Natural killer cell (primary cell): ENCODE results near the gene PHACTR4. TPM values are rescaled to one million over a fixed set of nuclear protein-coding genes. Genes with fewer than 3 reads are reported as not detected.
"Not testable (repeated sequence)": the region's sequence is repeated elsewhere in the genome, so short reads cannot be mapped to it uniquely, and the experiment has no call there.

Experiments
- ATAC-seq, 3 donors: fragments of 150-1000 bp in 2 of 3; fragments of 200-7000 bp in 1 of 3; cut with Tn5 transposase; 1 replicate in 1 of 3; 2 replicates in 2 of 3; pipeline ENCODE4 v1.10.0; 2021; ENCODE audit warnings: mild to moderate bottlenecking in 2 of 3, moderate library complexity in 2 of 3
- DNase-seq, 2 donors: peaks; one replicate each; pipeline versions ENCODE4 v3.0.0 to v3.0.0-alpha.2; 2013 to 2021; ENCODE audit warnings: mixed read lengths in 1 of 2
- H3K27ac ChIP-seq: one replicate; pipeline ENCODE4 v1.5.1; 2013; ENCODE audit warnings: mild to moderate bottlenecking, low read length
- H3K27me3 ChIP-seq: one replicate; pipeline ENCODE4 v1.6.1; 2013; ENCODE audit warnings: low read length; ENCODE audit not compliant: control insufficient read depth, insufficient read depth
- H3K36me3 ChIP-seq: one replicate; pipeline ENCODE4 v1.6.1; 2013; ENCODE audit warnings: low read length; ENCODE audit not compliant: control insufficient read depth, insufficient read depth
- H3K4me1 ChIP-seq: one replicate; pipeline ENCODE4 v1.6.1; 2013; ENCODE audit warnings: low read length; ENCODE audit not compliant: control insufficient read depth, insufficient read depth
- H3K4me3 ChIP-seq: one replicate; pipeline ENCODE4 v1.5.1; 2013; ENCODE audit warnings: low read length
- H3K9me3 ChIP-seq: one replicate; pipeline ENCODE4 v1.6.1; 2013; ENCODE audit warnings: low read length; ENCODE audit not compliant: control insufficient read depth, insufficient read depth
- H3K27ac Mint-ChIP-seq, 2 donors: one replicate each; pipeline ENCODE4 v1.8.0; 2022; ENCODE audit warnings: mild to moderate bottlenecking in 2 of 2, mixed read lengths in 2 of 2, moderate library complexity in 1 of 2
- H3K27me3 Mint-ChIP-seq, 2 donors: one replicate each; pipeline ENCODE4 v1.8.0; 2022; ENCODE audit warnings: low read depth in 2 of 2, mixed read lengths in 2 of 2
- H3K36me3 Mint-ChIP-seq: one replicate; pipeline ENCODE4 v1.8.0; 2022; ENCODE audit warnings: mixed read lengths
- H3K4me1 Mint-ChIP-seq, 2 donors: one replicate each; pipeline ENCODE4 v1.8.0; 2022; ENCODE audit warnings: mixed read lengths in 2 of 2
- H3K4me3 Mint-ChIP-seq: one replicate; pipeline ENCODE4 v1.8.0; 2022; ENCODE audit warnings: mild to moderate bottlenecking, moderate library complexity, mixed read lengths
- H3K9me3 Mint-ChIP-seq, 2 donors: one replicate each; pipeline ENCODE4 v1.8.0; 2022; ENCODE audit warnings: mixed read lengths in 2 of 2
- WGBS: methylation state at CpG from one replicate; pipeline ENCODE4 v1.1.7; 2013; ENCODE audit warnings: missing lambda C conversion rate; ENCODE audit not compliant: insufficient coverage; 5-methylcytosine and 5-hydroxymethylcytosine counted together
- intact Hi-C: fragments of 100-400 bp; cut with micrococcal nuclease; formaldehyde crosslinking; loops from one replicate; pipeline ENCODE4 v1.14.2; 2022
- total RNA-seq, 4 donors: library from RNA; stranded (reverse); fragments of 120-200 nt in 1 of 4; gene quantifications; one replicate each; pipeline versions ENCODE4 v1.2.3 to v1.2.4, GENCODE V29; 2013 to 2022
- TF ChIP-seq, protein P1 (sequence below): fragments of 200-600 bp; IDR thresholded peaks from one replicate; pipeline ENCODE4 v1.8.0; 2022; ENCODE audit warnings: antibody characterized with exemption

Gene PHACTR4
- total RNA-seq, 3 donors from 2014 or later (not counting 1 experiment from before 2014, with no cell fraction given), result 35.2 to 50.9 (median 44.2) TPM

- Mint-ChIP-seq H3K27me3 (no peaks in the 10 kb centered on the region), H3K27ac (no peak overlapping the region), H3K4me3 (no peak overlapping the region), H3K9me3 (no peaks in the 10 kb centered on the region), H3K4me1 (peaks cover 9 to 10% of the 10 kb centered on the region in 2 donors), H3K36me3 (no peaks in the 10 kb centered on the region)
- intact Hi-C loops, result no loop called here
- peaks cover 23% of the 10 kb centered on the region for H3K36me3 ChIP-seq
- ATAC-seq, result no peak
- no peak overlapping the region for H3K4me3 ChIP-seq
- 100% methylated on average over 1 of the region's 2 CpGs for WGBS
- no peak for DNase-seq
- H3K9me3 ChIP-seq, result no peaks in the 10 kb centered on the region
- TF ChIP-seq, protein P1, sequence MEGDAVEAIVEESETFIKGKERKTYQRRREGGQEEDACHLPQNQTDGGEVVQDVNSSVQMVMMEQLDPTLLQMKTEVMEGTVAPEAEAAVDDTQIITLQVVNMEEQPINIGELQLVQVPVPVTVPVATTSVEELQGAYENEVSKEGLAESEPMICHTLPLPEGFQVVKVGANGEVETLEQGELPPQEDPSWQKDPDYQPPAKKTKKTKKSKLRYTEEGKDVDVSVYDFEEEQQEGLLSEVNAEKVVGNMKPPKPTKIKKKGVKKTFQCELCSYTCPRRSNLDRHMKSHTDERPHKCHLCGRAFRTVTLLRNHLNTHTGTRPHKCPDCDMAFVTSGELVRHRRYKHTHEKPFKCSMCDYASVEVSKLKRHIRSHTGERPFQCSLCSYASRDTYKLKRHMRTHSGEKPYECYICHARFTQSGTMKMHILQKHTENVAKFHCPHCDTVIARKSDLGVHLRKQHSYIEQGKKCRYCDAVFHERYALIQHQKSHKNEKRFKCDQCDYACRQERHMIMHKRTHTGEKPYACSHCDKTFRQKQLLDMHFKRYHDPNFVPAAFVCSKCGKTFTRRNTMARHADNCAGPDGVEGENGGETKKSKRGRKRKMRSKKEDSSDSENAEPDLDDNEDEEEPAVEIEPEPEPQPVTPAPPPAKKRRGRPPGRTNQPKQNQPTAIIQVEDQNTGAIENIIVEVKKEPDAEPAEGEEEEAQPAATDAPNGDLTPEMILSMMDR, result no peak
- no peaks in the 10 kb centered on the region for H3K27me3 ChIP-seq
- H3K4me1 ChIP-seq, result peaks cover 3% of the 10 kb centered on the region
- H3K27ac ChIP-seq, result no peak overlapping the region
These were observed 100.6 kb downstream of the PHACTR4 start for GRCh38 chr1:28470146-28470545.

DNA sequence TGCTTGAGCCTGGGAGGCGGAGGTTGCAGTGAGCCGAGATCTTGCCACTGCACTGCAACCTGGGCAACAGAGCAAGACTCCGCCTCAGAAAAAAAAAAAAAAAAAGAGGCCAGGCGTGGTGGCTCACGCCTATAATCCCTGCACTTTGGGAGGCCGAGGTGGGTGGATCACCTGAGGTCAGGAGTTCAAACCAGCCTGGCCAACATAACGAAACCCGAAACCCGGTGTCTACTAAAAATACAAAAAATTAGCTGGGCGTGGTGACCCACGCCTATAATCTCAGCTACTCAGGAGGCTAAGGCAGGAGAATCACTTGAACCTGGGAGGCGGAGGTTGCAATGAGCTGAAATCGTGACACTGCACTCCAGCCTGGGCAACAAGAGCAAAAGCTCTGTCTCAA is 110.0 kb downstream of the PHACTR4 start:
- 96% methylated on average over 12 of the region's 13 CpGs for WGBS
- intact Hi-C loops, H3K27ac ChIP-seq, DNase-seq, H3K27me3 Mint-ChIP-seq, H3K9me3 ChIP-seq, H3K27me3 ChIP-seq, H3K4me1 Mint-ChIP-seq, H3K4me1 ChIP-seq, ATAC-seq, H3K4me3 Mint-ChIP-seq, H3K27ac Mint-ChIP-seq, H3K4me3 ChIP-seq, H3K36me3 Mint-ChIP-seq, H3K9me3 Mint-ChIP-seq: not testable (repeated sequence)
- peaks cover 45% of the 10 kb centered on the region for H3K36me3 ChIP-seq

DNA sequence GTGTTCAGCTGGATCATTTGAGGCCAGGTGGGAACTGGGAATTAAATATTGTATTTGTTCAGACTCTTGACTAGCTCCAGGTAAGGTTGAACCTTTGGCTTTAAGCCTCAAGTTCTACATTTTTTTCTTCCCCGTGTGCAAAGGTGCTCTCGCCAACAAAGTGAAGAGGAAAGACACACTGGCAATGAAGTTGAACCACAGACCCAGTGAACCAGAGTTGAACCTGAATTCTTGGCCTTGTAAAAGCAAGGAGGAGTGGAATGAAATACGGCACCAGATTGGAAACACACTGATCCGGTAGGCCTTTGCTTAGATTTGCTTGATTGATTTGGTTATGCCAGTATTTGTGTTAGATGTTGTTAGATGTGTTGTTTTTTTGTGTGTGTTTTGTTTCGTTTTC is 110.8 kb downstream of the PHACTR4 start:
- WGBS, result 98% methylated on average over 5 of the region's 5 CpGs

GRCh38 chr1:28482138-28482537 is 112.6 kb downstream of the PHACTR4 start:
- H3K36me3 Mint-ChIP-seq, result no peaks in the 10 kb centered on the region
- 95% methylated on average over 3 of the region's 3 CpGs for WGBS
- H3K4me3 Mint-ChIP-seq, result no peak overlapping the region
- Histone ChIP-seq H3K36me3 (peaks cover 43% of the 10 kb centered on the region), H3K4me3 (no peak overlapping the region), H3K9me3 (no peaks in the 10 kb centered on the region), H3K27ac (no peak overlapping the region), H3K4me1 (no peaks in the 10 kb centered on the region), H3K27me3 (no peaks in the 10 kb centered on the region)
- intact Hi-C loops, result no loop called here
- H3K27ac Mint-ChIP-seq, result no peak overlapping the region
- no peaks in the 10 kb centered on the region for H3K9me3 Mint-ChIP-seq
- no peaks in the 10 kb centered on the region for H3K4me1 Mint-ChIP-seq
- H3K27me3 Mint-ChIP-seq, result no peaks in the 10 kb centered on the region
- no peak for ATAC-seq
- TF ChIP-seq, protein P1, result no peak
- no peak for DNase-seq

More for the DNA sequence above, 110.8 kb downstream of the PHACTR4 start:
- H3K4me1 Mint-ChIP-seq, result no peaks in the 10 kb centered on the region
- no peaks in the 10 kb centered on the region for H3K36me3 Mint-ChIP-seq
- no peak overlapping the region for H3K4me3 Mint-ChIP-seq
- H3K27me3 Mint-ChIP-seq, result no peaks in the 10 kb centered on the region
- no peaks in the 10 kb centered on the region for H3K9me3 ChIP-seq
- intact Hi-C loops, result no loop called here
- peaks cover 48% of the 10 kb centered on the region for H3K36me3 ChIP-seq
- H3K9me3 Mint-ChIP-seq, result no peaks in the 10 kb centered on the region
- no peaks in the 10 kb centered on the region for H3K4me1 ChIP-seq
- no peak for ATAC-seq
- TF ChIP-seq, protein P1, result no peak
- no peaks in the 10 kb centered on the region for H3K27me3 ChIP-seq
- no peak overlapping the region for H3K4me3 ChIP-seq
- no peak for DNase-seq
- no peak overlapping the region for H3K27ac ChIP-seq
- no peak overlapping the region for H3K27ac Mint-ChIP-seq
